K562 (cell line): ENCODE measurements around the gene SKIC3. TPM values are rescaled to one million over a fixed set of nuclear protein-coding genes. Genes with fewer than 3 reads are reported as not detected.

ENCODE experiments used
- CHD2 ChIP-seq: IDR thresholded peaks from 2 replicates; pipeline ENCODE4 v1.6.1; 2011; ENCODE audit warnings: low read depth, low read length
- FOXP4 ChIP-seq: sonication (generic); formaldehyde crosslinking; IDR thresholded peaks from 2 replicates; pipeline ENCODE4 v1.8.0; 2022; ENCODE audit warnings: mild to moderate bottlenecking, missing genetic modification reagents, borderline replicate concordance
- RBM22 ChIP-seq: fragments of 200-400 bp; formaldehyde crosslinking; IDR thresholded peaks from 2 replicates; pipeline ENCODE4 v1.6.1; 2018; ENCODE audit warnings: low read length, low read depth; ENCODE audit not compliant: poor library complexity, severe bottlenecking
- SMAD4 ChIP-seq: fragments of 250-450 bp; sonication (Bioruptor Pico); conservative IDR thresholded peaks from 2 replicates; pipeline ENCODE4 v1.8.0; 2021; ENCODE audit warnings: inconsistent platforms, mild to moderate bottlenecking, moderate library complexity
- SMARCB1 ChIP-seq: IDR thresholded peaks from 2 replicates; pipeline ENCODE4 v1.6.1; 2011; ENCODE audit warnings: improper control_type of control experiment, low read depth; ENCODE audit not compliant: insufficient read length
- ZFP36 ChIP-seq: fragments of 150-350 bp; IDR thresholded peaks from 2 replicates; pipeline ENCODE4 v1.6.1; 2018; ENCODE audit warnings: low read length, low read depth; ENCODE audit not compliant: partially characterized antibody
- polyA plus RNA-seq, 8 experiments: library from polyadenylated mRNA; depleted of rRNA in 4 of 8; stranded (reverse) in 5 of 8; unstranded in 3 of 8; fragments of >200 nt; fragmentation: Nextera tagmentation in 2 of 8; fragmentation: Illumina TruSeq in 1 of 8; extraction: Ambion mirVana in 2 of 8; extraction: Trizol in 1 of 8; gene quantifications; 2 replicates each; pipeline versions ENCODE4 v1.2.1 to v1.2.3, GENCODE V29; 2011 to 2014; ENCODE audit warnings: inconsistent platforms in 1 of 8, missing spikeins in 1 of 8
- total RNA-seq, 7 experiments: library from RNA; depleted of rRNA in 6 of 7; stranded (reverse); fragments of >200 nt in 6 of 7; fragmentation: Illumina TruSeq in 2 of 7; extraction: Trizol in 2 of 7; gene quantifications; 2 replicates each; pipeline versions ENCODE4 v1.2.1 to v1.2.3, GENCODE V29; 2011 to 2021; ENCODE audit warnings: low replicate concordance in 1 of 7
- TF ChIP-seq, protein P1 (sequence below), 2 experiments: fragments of 450-650 bp in 1 of 2; sonication (generic) in 1 of 2; formaldehyde crosslinking in 1 of 2; IDR thresholded peaks; 2 replicates each; pipeline versions ENCODE4 v1.7.1 to v1.9.0; 2016 to 2022; ENCODE audit warnings: inconsistent platforms in 1 of 2, mild to moderate bottlenecking in 1 of 2, missing genetic modification reagents in 1 of 2
- TF ChIP-seq, protein P2 (sequence below): fragments of 450-650 bp; IDR thresholded peaks from one replicate; pipeline ENCODE4 v1.6.1; 2018; ENCODE audit warnings: mild to moderate bottlenecking, moderate library complexity; ENCODE audit not compliant: partially characterized antibody

Gene SKIC3
- total and polyA plus RNA-seq, 9 of the 15 experiments (the other 6 are each of a cell fraction or from before 2014, with no cell fraction given) = 30.7 to 72.4 (median 44.1) TPM

- TF ChIP-seq, protein P1, sequence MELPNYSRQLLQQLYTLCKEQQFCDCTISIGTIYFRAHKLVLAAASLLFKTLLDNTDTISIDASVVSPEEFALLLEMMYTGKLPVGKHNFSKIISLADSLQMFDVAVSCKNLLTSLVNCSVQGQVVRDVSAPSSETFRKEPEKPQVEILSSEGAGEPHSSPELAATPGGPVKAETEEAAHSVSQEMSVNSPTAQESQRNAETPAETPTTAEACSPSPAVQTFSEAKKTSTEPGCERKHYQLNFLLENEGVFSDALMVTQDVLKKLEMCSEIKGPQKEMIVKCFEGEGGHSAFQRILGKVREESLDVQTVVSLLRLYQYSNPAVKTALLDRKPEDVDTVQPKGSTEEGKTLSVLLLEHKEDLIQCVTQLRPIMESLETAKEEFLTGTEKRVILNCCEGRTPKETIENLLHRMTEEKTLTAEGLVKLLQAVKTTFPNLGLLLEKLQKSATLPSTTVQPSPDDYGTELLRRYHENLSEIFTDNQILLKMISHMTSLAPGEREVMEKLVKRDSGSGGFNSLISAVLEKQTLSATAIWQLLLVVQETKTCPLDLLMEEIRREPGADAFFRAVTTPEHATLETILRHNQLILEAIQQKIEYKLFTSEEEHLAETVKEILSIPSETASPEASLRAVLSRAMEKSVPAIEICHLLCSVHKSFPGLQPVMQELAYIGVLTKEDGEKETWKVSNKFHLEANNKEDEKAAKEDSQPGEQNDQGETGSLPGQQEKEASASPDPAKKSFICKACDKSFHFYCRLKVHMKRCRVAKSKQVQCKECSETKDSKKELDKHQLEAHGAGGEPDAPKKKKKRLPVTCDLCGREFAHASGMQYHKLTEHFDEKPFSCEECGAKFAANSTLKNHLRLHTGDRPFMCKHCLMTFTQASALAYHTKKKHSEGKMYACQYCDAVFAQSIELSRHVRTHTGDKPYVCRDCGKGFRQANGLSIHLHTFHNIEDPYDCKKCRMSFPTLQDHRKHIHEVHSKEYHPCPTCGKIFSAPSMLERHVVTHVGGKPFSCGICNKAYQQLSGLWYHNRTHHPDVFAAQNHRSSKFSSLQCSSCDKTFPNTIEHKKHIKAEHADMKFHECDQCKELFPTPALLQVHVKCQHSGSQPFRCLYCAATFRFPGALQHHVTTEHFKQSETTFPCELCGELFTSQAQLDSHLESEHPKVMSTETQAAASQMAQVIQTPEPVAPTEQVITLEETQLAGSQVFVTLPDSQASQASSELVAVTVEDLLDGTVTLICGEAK (IDR thresholded peaks at IDR 0.05) = no peak
- TF ChIP-seq, protein P1 (CRISPR knock-in tag; IDR thresholded peaks at IDR 0.05) = no peak
- no peak for TF ChIP-seq ZFP36
- TF ChIP-seq SMAD4 = peak; percentile 38
- no peak for TF ChIP-seq SMARCB1
- TF ChIP-seq CHD2 = peak; percentile 78
- TF ChIP-seq, protein P2, sequence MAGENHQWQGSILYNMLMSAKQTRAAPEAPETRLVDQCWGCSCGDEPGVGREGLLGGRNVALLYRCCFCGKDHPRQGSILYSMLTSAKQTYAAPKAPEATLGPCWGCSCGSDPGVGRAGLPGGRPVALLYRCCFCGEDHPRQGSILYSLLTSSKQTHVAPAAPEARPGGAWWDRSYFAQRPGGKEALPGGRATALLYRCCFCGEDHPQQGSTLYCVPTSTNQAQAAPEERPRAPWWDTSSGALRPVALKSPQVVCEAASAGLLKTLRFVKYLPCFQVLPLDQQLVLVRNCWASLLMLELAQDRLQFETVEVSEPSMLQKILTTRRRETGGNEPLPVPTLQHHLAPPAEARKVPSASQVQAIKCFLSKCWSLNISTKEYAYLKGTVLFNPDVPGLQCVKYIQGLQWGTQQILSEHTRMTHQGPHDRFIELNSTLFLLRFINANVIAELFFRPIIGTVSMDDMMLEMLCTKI = no peak
- TF ChIP-seq RBM22 = peak; percentile 71
- TF ChIP-seq FOXP4 (CRISPR knock-in tag) = peak; percentile 81
Measured at GRCh38 chr5:95554647-95555548, at the start of gene SKIC3, which contains the start of gene ARSK (continued).
